ENCODE data around the gene APBB2.

DNA sequence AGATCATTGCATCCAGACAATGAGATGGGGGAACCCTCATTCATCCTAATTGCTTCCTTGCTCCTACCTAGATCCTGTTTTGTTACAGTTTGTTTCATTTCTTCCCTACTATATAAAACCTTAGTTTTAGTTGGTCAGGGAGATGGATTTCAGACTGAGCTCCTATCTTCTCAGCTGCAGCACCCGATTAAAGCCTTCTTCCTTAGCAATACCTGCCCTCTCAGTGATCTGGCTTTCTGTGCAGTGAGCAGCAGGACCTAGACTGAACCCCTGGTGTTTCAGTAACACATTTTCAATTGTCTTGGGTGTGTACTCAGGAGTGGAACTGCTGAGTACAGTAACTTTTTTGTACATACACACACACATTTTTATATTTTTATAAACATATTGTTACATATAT, 187.4 kb downstream of the APBB2 start:
- no peak for TF ChIP-seq EZH2 (IDR thresholded peaks at IDR 0.05; ENCODE audit: borderline replicate concordance, low read length)
- TF ChIP-seq, protein P1, sequence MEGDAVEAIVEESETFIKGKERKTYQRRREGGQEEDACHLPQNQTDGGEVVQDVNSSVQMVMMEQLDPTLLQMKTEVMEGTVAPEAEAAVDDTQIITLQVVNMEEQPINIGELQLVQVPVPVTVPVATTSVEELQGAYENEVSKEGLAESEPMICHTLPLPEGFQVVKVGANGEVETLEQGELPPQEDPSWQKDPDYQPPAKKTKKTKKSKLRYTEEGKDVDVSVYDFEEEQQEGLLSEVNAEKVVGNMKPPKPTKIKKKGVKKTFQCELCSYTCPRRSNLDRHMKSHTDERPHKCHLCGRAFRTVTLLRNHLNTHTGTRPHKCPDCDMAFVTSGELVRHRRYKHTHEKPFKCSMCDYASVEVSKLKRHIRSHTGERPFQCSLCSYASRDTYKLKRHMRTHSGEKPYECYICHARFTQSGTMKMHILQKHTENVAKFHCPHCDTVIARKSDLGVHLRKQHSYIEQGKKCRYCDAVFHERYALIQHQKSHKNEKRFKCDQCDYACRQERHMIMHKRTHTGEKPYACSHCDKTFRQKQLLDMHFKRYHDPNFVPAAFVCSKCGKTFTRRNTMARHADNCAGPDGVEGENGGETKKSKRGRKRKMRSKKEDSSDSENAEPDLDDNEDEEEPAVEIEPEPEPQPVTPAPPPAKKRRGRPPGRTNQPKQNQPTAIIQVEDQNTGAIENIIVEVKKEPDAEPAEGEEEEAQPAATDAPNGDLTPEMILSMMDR (conservative IDR thresholded peaks at IDR 0.05 in 1 of 2, IDR thresholded peaks at IDR 0.05 in 1 of 2; ENCODE audit: extremely low read depth in 1 of 2, insufficient read depth in 1 of 2, low read depth in 1 of 2, low read length in 2 of 2), result no peak
